ENCODE data around the gene LMCD1.
A peak's percentile ranks its signal among the peaks of the same experiment; 100 is the strongest.

The LMCD1 gene

GRCh38 chr3:8506571-8507061 lies 5.0 kb downstream of the LMCD1 start:
- Histone ChIP-seq H3K9ac (no peak overlapping the region), H3K36me3 (ENCODE audit: control insufficient read depth, insufficient read depth, low read length) (no peaks in the 10 kb centered on the region), H3K27me3 (ENCODE audit: control insufficient read depth, insufficient read depth, low read length) (no peaks in the 10 kb centered on the region), H3K4me3 (ENCODE audit: low read depth, low read length) (no peak overlapping the region), H3K9me3 (ENCODE audit: control insufficient read depth, low read length) (no peaks in the 10 kb centered on the region), H3K4me1 (peaks cover 45% of the 10 kb centered on the region), H3K27ac (peak overlapping the region; percentile 64), H3K79me2 (peaks cover 10% of the 10 kb centered on the region), H2AFZ (peak overlapping the region; percentile 75), H3K4me2 (ENCODE audit: low read length) (peak overlapping the region; percentile 40)
- TF ChIP-seq, protein P1, sequence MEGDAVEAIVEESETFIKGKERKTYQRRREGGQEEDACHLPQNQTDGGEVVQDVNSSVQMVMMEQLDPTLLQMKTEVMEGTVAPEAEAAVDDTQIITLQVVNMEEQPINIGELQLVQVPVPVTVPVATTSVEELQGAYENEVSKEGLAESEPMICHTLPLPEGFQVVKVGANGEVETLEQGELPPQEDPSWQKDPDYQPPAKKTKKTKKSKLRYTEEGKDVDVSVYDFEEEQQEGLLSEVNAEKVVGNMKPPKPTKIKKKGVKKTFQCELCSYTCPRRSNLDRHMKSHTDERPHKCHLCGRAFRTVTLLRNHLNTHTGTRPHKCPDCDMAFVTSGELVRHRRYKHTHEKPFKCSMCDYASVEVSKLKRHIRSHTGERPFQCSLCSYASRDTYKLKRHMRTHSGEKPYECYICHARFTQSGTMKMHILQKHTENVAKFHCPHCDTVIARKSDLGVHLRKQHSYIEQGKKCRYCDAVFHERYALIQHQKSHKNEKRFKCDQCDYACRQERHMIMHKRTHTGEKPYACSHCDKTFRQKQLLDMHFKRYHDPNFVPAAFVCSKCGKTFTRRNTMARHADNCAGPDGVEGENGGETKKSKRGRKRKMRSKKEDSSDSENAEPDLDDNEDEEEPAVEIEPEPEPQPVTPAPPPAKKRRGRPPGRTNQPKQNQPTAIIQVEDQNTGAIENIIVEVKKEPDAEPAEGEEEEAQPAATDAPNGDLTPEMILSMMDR (IDR thresholded peaks at IDR 0.05): no peak

DNA sequence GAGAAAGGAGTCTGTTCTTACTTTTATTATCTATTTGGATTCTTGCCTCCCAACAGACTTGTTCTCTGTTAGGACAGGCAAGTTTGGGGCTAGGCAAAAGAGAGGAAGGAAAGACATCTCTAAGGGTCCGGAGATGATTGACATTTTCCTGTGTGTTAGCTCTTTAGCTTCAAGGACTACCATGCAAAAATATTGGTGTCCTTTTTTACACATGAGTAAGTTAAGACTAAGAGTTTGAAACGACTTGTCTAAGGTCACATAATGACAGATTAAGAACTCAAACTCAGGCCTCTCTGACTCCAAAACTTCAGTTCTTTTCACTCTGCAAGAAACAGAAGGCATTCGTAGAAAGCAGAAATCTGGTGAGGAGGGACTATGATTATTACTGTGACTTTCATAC lies 5.9 kb downstream of the LMCD1 start:
- Histone ChIP-seq H3K36me3 (ENCODE audit: control insufficient read depth, insufficient read depth, low read length) (no peaks in the 10 kb centered on the region), H3K27me3 (ENCODE audit: control insufficient read depth, insufficient read depth, low read length) (no peaks in the 10 kb centered on the region), H3K9me3 (ENCODE audit: control insufficient read depth, low read length) (no peaks in the 10 kb centered on the region), H3K9ac (no peak overlapping the region), H3K4me1 (peaks cover 44% of the 10 kb centered on the region), H3K4me3 (ENCODE audit: low read depth, low read length) (no peak overlapping the region), H3K4me2 (ENCODE audit: low read length) (no peak overlapping the region), H3K27ac (no peak overlapping the region), H2AFZ (no peak overlapping the region), H3K79me2 (peaks cover 12% of the 10 kb centered on the region)
- TF ChIP-seq, protein P1 (IDR thresholded peaks at IDR 0.05): no peak

DNA sequence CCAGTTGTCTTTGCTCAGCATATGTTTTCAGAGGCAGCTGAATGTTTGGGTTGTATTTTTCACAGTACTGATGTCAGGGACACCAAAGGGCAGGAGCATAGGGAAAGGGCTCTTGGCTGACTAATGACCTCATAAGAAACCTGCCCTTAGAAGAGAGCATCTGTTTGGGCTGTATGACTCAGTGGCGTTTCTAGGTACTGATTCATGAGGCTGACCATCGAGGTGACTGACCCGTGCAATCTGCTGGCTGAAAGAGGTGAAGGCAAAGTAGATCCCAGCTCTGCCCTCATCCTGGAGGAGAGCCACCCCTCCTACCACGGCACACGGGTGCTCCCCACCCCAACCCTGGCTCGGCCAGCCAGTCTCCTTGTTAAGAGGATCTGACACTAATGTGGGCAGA lies 8.3 kb downstream of the LMCD1 start:
- no peak overlapping the region for H3K27ac ChIP-seq
- no peak overlapping the region for H3K9ac ChIP-seq
- H3K4me1 ChIP-seq: peaks cover 21% of the 10 kb centered on the region
- no peaks in the 10 kb centered on the region for H3K27me3 ChIP-seq (ENCODE audit: control insufficient read depth, insufficient read depth, low read length)
- no peak overlapping the region for H3K4me2 ChIP-seq (ENCODE audit: low read length)
- no peak overlapping the region for H3K4me3 ChIP-seq (ENCODE audit: low read depth, low read length)
- H3K36me3 ChIP-seq (ENCODE audit: control insufficient read depth, insufficient read depth, low read length): no peaks in the 10 kb centered on the region
- peaks cover 14% of the 10 kb centered on the region for H3K79me2 ChIP-seq
- TF ChIP-seq, protein P1 (IDR thresholded peaks at IDR 0.05): no peak
- no peaks in the 10 kb centered on the region for H3K9me3 ChIP-seq (ENCODE audit: control insufficient read depth, low read length)
- no peak overlapping the region for H2AFZ ChIP-seq

GRCh38 chr3:8512234-8512633 lies 10.6 kb downstream of the LMCD1 start:
- Histone ChIP-seq H3K4me3 (ENCODE audit: low read depth, low read length) (no peak overlapping the region), H3K36me3 (ENCODE audit: control insufficient read depth, insufficient read depth, low read length) (no peaks in the 10 kb centered on the region), H3K9me3 (ENCODE audit: control insufficient read depth, low read length) (no peaks in the 10 kb centered on the region), H3K27me3 (ENCODE audit: control insufficient read depth, insufficient read depth, low read length) (no peaks in the 10 kb centered on the region), H3K79me2 (peaks cover 14% of the 10 kb centered on the region), H2AFZ (no peak overlapping the region), H3K9ac (no peak overlapping the region), H3K27ac (no peak overlapping the region), H3K4me1 (no peaks in the 10 kb centered on the region), H3K4me2 (ENCODE audit: low read length) (no peak overlapping the region)
- TF ChIP-seq, protein P1 (IDR thresholded peaks at IDR 0.05): no peak

GRCh38 chr3:8516047-8516661 lies 14.5 kb downstream of the LMCD1 start:
- H3K9me3 ChIP-seq (ENCODE audit: control insufficient read depth, low read length): no peaks in the 10 kb centered on the region
- peaks cover 2% of the 10 kb centered on the region for H3K4me1 ChIP-seq
- H3K27ac ChIP-seq: no peak overlapping the region
- TF ChIP-seq, protein P1 (IDR thresholded peaks at IDR 0.05): no peak
- H3K4me2 ChIP-seq (ENCODE audit: low read length): no peak overlapping the region
- H3K9ac ChIP-seq: no peak overlapping the region
- no peak overlapping the region for H3K4me3 ChIP-seq (ENCODE audit: low read depth, low read length)
- H3K79me2 ChIP-seq: peaks cover 6% of the 10 kb centered on the region
- H2AFZ ChIP-seq: no peak overlapping the region
- no peaks in the 10 kb centered on the region for H3K36me3 ChIP-seq (ENCODE audit: control insufficient read depth, insufficient read depth, low read length)
- H3K27me3 ChIP-seq (ENCODE audit: control insufficient read depth, insufficient read depth, low read length): no peaks in the 10 kb centered on the region
